Globus pallidus (tissue), 1 donor: Measurements from ENCODE around the gene SETD1B.
"Not testable (repeated sequence)": the region's sequence is repeated elsewhere in the genome, so short reads cannot be mapped to it uniquely, and the experiment has no call there.

ENCODE experiments used
- DNase-seq: peaks from one replicate; pipeline ENCODE4 v3.0.0-alpha.2; 2015; ENCODE audit warnings: low spot score

Gene SETD1B

GRCh38 chr12:121803861-121804416, at the start of gene SETD1B:
SETD1B (plus strand) TSS chr12:121804009; CDS start chr12:121804738, 729 bp downstream.
- DNase-seq = peak; percentile 60

GRCh38 chr12:121754836-121755235, 49.0 kb upstream of the SETD1B start:
- DNase-seq = no peak

GRCh38 chr12:121755591-121755990, 48.2 kb upstream of the SETD1B start:
- DNase-seq = no peak

DNA sequence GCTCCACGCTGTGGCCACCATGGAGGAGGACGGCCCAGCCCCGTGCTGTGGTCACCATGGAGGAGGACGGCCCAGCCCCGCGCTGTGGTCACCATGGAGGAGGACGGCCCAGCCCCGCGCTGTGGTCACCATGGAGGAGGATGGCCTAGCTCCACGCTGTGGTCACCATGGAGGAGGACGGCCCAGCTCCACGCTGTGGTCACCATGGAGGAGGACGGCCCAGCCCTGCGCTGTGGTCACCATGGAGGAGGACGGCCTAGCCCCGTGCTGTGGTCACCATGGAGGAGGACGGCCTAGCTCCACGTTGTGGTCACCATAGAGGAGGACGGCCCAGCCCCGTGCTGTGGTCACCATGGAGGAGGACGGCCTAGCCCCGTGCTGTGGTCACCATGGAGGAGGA, 45.3 kb upstream of the SETD1B start:
- not testable (repeated sequence) for DNase-seq

DNA sequence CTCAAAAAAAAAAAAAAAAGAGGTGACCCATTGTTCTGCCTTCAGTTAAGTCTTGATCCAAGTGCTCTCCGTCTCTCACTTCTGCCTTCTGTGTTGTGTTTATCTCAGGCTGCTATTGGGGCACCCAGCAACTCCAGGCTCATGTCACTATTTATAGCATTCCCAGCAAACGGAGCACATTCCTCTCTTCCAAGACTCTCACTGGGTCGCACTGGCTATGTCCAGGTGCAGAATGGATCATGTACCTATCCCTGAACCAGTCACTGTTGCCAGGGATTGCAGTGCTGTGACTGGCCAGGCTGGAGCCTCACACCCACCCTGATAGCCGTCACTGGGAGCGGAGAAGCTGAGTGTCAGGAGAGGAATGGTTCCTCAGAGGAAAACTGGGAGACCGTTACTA, 41.5 kb upstream of the SETD1B start:
- DNase-seq = no peak

GRCh38 chr12:121764808-121765207, 39.0 kb upstream of the SETD1B start:
- DNase-seq = no peak

GRCh38 chr12:121765573-121765972, 38.2 kb upstream of the SETD1B start:
- no peak for DNase-seq

GRCh38 chr12:121766290-121767039, 37.3 kb upstream of the SETD1B start:
- no peak for DNase-seq

- peak; percentile 71 for DNase-seq
These were observed 36.2 kb upstream of the SETD1B start for GRCh38 chr12:121767525-121768016.

DNA sequence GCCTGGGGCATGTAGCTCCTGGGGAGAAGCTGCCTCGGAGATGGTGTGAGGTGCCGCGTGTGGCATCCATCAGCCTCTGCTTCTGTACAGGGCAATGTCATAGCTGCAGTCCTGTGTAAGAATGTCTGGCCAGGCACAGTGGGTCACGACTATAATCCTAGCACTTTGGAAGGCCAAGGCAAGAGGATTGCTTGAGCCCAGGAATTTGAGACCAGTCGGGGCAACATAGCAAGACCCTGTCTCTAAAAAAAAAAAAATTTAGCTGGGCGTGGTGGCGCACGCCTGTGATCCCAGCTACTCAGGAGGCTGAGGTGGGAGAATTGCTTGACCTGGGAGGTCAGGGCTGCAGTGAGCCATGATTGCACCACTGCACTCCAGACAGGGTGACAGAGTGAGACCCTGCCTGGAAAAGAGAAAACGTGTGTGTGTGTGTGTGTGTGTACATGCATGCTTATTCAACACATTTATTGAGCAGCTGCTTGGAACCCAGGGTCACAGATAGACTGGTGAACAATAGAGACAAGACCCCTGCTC, 34.4 kb upstream of the SETD1B start:
- no peak for DNase-seq

DNA sequence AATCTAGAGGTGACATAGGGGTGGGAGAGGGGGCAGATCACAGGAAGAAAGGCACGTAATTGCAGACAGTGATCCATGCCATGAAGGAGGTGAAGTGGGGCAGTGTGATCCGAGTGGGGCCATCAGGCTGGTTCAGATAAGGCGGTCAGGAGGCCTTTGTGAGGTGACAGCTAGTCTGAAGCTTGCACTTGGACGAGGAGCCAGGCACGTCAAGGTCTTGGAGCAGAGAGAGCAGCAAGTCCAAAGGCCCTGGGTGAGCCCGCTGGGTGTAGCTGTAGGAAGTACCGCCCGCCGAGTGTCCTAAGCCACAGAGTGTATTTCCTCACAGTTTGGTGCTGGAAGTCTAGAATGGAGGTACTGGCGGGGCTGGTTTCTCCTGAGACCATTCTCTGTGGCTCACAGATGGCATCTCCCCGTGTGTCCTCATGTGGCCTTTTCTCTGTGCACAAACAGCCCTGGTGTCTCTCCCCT, 33.9 kb upstream of the SETD1B start:
- no peak for DNase-seq

DNA sequence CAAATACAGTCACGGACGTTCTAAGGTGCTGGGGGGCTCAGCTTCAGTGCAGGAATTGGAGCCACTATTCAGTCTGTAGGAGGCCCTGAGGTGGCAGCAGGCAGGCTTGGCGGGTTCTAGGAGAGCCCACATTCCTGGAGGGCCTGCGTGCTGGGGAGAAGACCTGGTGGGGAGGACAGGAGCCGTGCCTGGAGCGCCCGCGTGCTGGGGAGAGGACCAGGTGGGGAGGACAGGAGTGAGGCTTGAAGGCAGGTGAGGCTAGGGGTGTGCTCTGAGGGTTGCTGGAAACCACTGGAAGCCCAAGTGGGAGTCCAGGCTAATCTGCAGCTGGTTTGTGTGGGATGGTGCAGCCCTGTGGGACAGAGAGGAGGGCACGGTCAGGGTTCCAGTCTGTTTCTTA, 33.4 kb upstream of the SETD1B start:
- no peak for DNase-seq

DNA sequence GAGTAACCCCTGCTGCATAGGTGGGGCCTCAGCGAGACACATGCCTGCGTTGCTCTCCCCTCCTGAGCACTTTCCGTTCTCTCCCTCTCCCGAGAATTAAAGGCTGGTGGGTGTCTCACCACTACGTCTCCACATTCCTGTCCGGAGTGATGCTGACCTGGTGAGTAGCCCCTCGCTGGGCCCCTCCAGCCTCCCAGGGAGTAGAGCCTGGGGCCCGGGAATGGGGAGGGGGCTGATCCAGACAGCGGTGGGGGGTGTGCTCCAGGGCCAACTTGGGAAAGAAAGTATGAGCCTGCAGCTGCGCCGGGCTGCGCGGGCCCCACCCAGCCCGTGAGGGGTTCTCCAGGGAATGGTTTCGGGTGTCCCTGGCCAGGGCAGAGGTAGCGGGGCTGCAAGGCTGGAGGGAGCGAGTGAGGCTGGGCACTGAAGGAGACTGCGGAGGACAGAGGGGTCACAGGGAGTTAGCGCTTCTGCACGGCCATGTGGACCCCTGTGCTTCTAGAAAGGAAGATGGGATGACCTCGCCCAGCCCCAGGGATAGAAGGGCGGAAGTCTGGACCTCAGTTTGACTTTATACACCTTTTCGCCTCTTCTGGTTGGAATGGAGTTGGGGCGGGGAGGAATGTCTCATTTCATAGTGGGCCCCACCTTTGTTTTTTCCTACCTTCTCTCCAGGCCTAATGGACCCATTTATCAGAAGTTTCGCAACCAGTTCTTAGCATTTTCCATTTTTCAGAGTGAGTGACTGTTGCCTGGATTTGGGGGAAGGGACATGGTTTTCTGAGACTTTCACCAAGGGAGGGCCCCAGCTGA, 32.8 kb upstream of the SETD1B start:
- no peak for DNase-seq

DNA sequence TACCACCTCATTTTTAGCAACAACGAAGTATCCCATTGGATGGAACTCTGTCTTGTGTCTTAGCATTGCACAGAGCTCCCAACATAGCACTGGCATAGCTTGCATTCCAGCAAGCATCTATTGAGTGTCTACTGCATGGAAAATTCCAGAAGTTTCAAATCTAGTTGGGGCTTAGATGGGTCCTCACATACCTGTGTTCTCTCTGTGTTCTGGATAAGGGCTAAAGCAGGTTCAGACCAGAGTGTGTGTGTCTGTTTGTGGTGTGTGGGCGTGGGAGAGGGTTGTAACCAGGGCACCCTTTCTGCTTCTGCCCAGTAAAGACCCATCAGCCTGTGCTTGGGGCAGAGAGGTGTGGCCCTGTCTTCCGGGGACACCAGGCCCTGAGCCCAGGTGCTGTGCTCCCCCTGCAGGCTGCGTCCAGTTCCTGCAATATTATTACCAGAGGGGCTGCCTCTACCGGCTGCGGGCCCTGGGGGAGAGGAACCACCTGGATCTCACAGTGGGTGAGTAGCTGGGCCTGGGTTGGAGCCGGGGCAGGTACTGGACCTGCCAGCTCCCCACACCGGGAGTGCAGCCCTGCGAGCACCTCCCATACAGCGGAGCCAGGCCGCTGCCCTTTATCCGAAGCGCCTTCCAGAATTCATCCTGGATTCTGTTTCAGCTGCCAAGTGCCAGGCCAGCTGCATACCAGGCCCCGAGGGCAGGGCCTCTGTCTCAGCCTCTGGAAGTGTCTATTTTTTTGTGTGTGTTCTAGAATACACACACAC, 30.6 kb upstream of the SETD1B start:
- DNase-seq = peak; percentile 48

DNA sequence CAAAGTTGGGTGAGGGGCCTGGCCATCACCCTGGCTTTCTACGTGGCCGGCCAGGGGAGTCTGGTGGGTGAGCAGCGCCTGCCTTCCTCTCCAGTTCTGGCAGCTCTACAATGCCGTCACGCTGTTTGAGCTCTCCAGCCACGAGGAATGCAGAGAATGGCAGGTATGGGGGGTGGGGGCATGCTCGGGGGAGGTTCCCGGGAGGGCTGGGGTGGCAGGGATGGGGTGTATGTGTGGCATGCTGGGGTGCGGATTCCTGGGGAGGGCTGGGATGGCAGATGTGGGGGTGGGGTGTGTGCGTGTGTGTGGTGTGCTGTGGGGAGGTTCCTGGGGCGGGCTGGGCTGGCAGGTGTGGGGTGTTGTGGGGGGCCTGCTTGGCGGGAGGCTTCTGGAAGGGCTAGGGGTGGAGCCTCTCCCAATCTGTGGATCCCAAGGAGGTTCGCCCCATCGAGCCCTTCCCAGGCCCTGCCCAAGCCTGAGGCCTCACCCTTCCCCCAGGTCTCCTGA, 28.8 kb upstream of the SETD1B start:
- no peak for DNase-seq

- no peak for DNase-seq
These were observed 28.3 kb upstream of the SETD1B start for GRCh38 chr12:121775501-121775900.

DNA sequence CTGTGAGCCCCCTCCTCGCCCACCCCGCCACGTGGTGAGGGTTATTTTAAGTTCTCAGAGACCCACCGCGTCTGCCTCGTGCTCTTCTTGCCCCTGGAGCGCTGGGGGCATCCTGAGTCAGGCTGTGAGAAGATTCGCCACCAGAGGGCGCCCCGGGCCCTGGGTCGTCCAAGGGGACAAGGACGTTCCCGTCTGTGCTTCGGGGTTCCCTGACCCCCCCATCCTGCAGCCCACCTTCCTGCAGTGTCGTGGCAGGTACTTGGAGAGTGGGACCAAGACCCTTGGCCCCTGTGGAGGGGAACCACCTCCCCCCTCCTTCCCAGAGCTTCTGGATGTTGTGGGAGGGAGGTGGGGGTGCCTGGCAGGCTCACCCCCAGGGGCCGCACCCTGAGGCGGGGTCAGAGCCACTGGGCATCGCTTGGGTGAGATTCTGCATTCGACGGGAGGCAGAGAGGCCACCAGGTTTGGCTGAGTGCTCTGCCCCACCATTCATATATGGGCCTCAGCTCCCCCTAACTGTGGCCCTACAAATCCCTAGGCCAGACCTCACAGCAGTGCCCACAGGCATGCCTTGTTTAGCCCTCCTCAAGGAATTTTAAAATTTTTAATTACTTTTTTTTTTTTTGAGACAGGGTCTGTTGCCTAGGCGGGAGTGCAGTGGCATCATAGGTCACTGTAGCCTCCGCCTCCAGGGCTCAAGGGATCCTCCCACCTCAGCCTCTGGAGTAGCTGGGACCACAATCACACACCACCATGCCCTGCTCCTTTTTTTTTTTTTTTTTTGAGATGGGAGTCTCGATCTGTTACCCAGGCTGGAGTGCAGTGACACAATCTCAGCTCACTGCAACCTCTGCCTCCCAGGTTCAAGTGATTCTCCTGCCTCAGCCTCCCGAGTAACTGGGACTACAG, 27.4 kb upstream of the SETD1B start:
- DNase-seq = peak; percentile 34

DNA sequence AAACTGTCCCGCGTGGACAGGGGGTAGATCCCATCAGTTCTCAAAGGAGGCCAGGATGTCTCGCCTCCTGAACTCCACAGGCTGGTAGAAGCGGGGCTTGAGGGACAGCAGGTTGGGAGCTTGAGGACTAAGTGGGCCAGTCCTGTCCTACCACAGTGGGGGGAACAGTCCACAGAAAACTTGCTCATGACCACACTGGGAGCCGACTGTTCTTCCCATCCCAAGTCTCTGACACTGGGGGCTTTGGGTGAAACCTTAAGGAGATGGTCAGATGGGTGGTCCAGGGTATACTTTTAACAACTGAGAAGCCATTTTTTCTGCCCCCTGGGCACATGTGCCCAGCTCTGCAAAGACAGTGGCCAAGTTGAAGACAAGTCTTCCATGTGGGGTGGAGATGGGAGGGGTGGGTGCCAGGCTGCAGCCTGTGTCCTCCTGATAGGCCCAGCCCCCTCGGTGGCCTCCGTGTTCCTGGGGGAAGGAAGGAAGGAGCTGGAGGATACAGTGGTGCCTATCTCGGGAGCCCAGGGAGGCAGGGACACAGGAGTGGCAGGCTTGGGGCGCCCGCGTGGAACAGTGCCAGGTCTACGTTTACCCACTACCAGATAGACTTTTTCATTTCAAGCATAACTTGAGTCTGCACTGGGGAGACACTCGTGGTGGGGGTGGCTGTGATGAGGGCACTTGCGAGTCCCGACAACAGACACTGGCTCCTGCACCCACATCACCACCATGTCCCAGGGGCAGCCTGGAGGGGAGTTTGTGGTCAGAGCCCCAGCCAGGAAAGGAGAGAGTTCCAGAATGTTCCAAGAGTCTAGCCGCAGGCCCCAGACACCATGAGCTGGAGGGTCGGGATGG, 25.0 kb upstream of the SETD1B start:
- no peak for DNase-seq

DNA sequence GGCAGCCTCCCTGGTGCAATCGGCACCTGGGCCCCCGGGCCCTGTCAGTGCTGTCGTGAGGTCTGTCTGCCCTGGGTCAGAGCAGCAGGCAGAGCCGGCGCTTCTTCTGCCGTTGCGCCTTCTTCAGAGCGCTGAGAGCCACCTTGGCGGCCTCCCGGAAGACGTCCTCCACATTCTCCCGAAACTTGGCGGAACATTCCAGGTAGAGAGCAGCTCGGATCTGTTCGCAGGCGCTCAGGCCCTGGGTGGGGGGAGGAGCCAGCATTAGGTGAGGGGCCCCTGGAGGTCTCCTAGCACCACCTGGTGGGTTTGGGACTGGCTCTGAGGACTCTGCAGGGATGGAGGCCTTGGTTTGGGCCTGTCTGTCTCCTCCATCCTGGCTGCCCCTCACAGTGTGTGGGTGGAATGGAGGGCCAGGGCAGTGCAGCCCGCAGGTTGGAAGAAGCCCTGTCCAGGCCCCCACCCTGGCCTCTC, 24.4 kb upstream of the SETD1B start:
- DNase-seq = no peak
